Cerebellar cortex (tissue), 1 donor: ENCODE measurements around the gene SRPK2.
A peak's percentile ranks its signal among the peaks of the same experiment; 100 is the strongest.
"Not testable (repeated sequence)": the region's sequence is repeated elsewhere in the genome, so short reads cannot be mapped to it uniquely, and the experiment has no call there.

ENCODE experiments used
- DNase-seq: peaks from one replicate; pipeline ENCODE4 v3.0.0-alpha.2; 2015; ENCODE audit warnings: low spot score

SRPK2 gene

DNA sequence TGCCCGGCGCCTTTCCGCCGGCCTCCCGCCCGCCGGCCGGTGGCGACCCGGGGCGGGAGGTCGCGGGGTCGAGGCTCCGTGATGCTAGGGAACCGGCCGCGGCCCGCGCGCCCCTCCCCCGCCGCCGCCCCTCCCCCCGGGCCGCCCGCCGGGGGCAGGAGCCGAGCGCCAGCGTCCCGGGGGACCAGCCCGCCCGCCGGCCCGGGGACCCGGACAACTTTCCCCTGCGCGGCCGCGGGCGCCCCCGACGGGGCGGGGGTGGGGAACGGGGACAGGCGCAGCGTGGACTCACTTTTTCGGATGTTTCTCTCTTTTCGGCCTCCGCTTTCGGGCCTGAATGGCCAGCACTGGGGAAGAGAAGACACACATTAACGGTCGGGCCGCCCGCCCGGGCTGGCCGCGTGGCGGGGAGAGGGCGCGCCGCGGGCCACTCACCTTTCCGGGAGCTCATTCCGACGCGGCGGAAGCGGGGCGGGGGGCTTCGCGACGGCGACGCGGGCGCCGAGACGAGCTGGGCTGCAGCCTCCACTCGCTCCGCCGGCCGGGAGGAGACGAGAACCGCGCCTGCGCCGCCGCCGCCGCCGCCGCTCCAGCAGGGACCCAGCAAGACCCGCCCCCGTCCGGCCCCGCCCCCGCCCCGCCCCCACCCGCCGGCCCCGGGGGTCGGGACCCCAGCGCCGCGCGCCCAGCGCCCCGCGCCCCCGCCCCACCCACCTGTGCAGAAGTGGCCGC, at the start of gene SRPK2:
Gene SRPK2, minus strand, starts transcription at position 566 of the 732 bp plus-strand sequence.
- peak; percentile 64 for DNase-seq

- DNase-seq: no peak
Observed at GRCh38 chr7:105438254-105438653, 49.5 kb upstream of the SRPK2 start.

DNA sequence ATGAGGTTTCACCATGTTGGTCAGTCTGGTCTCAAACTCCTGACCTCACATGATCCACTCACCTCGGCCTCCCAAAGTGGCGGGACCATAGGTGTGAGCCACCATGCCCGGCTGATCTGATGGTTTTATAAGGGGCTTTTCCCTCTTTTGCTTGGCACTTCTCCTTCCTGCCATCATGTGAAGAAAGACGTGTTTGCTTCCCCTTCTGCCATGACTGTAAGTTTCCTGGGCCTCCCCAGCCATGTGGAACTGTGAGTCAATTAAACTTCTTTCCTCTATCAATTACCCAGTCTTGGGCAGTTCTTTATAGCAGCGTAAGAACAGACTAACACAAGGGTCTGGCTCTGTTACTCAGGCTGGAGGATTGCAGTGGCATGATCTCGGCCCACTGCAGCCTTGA, 48.6 kb upstream of the SRPK2 start:
- not testable (repeated sequence) for DNase-seq

GRCh38 chr7:105429746-105430612, 41.3 kb upstream of the SRPK2 start:
- DNase-seq: peak; percentile 71

DNA sequence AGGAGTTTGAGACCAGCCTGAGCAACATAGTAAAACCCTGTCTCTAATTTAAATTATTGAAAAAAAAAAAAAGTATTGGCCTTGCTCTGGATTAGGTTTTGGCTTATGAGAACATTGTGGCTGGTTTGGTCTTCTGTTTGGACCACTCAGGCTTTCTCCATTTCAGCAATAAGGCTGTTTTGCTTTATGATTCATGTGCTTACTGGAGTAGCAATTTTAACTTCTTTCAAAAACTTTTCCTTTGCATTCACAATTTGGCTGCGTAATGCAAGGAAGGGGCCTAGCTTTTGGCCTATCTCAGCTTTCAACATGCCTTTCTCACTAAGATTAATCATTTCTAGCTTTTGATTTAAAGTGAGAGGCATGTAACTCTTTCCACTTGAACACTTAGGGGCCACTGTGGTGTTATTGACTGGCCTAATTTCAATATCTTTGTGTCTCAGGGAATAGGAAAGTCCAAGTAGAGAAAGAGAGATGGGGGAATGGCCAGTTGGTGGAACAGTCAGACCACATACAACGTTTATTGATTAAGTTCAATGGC, 38.0 kb upstream of the SRPK2 start:
- DNase-seq: no peak

DNA sequence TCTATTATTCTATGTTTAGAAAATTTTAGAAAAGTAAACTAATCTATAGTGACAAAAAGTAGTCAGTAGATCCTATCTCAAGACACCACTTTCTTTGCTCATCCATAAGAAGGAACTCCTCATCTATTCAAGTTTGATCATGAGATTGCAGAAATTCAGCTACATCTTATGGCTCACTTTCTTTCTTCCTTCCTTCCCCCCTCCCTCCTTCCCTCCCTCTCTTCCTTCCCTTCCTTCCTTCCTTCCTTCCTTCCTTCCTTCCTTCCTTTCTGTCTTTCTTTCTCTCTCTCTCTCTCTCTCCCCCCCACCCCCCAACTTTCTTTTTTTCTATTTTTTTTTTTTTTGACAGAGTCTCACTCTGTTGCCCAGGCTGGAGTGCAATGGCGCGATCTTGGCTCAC, 35.3 kb upstream of the SRPK2 start:
- no peak for DNase-seq

- no peak for DNase-seq
Observed at GRCh38 chr7:105413887-105414437, 25.2 kb upstream of the SRPK2 start.

GRCh38 chr7:105410774-105411173, 22.1 kb upstream of the SRPK2 start:
- DNase-seq: not testable (repeated sequence)

DNA sequence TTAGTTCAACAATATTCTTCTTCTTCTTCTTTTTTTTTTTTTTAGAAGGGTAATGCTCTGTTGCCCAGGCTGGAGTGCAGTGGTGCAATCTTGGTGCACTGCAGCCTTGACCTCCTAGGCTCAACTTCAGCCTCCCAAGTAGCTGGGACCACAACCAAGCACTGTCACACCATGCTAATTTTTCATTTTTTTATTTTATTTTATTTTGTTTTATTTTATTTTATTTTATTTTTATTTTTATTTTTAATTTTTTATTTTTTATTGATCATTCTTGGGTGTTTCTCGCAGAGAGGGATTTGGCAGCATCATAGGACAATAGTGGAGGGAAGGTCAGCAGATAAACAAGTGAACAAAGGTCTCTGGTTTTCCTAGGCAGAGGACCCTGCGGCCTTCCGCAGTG, 21.1 kb upstream of the SRPK2 start:
- not testable (repeated sequence) for DNase-seq

DNA sequence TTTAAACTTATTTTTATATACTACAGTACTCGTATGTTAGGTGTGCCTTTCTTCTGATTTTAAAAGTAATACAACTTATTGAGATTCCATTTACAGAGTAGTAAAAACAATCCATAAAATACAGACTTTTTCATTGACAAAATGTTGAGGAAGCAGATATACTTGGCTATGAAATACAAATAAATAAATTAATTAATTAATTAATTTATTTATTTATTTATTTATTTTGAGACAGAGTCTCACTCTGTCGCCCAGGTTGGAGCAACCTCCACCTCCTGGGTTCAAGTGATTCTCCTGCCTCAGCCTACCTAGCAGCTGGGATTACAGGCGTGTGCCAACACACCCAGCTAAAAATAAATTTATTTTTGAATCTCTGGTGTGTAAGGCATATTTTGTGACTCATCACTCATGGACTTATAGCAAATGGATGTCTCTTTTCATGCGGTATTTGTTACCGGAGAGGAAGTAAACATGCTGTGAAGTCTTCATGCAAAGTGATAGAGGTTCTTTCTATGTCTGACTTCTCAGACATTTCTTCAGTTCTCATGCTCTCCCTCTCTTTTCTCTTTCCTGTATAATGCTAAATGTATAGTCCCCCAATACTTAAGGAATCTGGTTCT, 20.2 kb upstream of the SRPK2 start:
- DNase-seq: no peak

- DNase-seq: no peak
Observed at GRCh38 chr7:105403128-105403527, 14.4 kb upstream of the SRPK2 start.

DNA sequence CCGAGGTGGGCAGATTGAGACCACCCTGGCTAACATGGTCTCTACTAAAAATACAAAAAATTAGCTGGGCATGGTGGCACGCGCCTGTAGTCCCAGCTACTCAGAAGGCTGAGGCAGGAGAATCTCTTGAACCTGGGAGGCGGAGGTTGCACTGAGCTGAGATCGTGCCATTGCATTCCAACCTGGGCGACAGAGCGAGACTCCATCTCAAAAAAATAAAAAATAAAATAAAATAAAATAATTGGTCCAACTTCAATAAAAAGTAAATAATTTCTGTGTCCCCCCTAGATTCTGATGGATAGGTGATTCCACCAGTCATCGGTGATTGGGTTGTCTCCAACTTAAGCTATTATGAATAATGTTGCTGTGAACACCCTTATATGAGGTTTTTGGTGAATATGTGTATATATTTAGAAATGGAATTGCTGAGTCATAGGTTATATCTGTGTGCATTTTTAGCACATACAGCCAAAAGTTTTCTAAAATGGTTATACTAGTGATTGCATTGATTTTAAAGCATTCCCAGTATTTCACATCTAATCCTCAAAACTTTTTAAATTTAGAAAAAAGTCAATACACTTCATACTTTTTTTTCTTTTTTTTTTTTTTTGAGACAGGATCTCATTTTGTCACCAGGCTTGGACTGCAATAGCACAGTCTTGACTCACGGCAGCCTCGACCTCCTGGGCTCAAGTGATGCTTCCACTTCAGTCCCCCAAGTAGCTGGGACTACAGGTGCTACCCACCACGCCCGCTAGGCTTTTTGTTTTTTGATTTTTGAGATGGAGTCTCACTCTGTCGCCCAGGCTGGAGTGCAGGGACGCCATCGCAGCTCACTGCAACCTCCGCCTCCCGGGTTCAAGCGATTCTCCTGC, 13.7 kb upstream of the SRPK2 start:
- DNase-seq: no peak

GRCh38 chr7:105399043-105399725, 10.5 kb upstream of the SRPK2 start:
- peak; percentile 20 for DNase-seq

GRCh38 chr7:105396566-105396965, 7.8 kb upstream of the SRPK2 start:
- DNase-seq: no peak

GRCh38 chr7:105391429-105391828, 2.7 kb upstream of the SRPK2 start:
- no peak for DNase-seq

- no peak for DNase-seq
Observed at GRCh38 chr7:105389889-105390288, 1.2 kb upstream of the SRPK2 start.

DNA sequence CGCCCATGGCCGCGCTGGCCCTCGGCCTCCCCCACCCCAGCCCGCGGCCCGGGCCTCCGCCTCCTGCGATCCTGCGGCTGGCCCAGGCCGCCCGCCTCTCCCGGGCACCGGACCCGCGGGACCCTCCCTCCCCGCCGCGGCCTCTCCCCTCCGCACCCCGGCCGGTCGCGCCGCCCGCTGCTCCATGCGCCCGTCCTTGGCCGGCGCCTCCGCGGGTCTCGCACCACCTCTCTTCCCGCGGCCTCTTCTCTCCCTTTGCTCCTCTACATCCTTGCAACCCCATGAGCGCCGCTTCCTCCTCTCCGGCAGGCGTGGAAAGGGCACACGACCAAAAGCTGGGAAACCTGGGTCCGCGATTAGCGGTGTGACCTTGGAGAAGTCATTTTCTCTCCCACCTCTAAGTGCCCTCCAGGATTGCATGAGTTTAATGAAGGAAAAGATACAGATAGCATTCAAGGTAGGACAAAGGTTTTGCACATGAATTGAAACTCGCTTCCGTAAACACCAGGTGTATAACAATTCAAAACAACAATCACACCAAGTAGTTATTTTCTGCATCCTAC, 448 bp upstream of the SRPK2 start:
- peak; percentile 58 for DNase-seq

DNA sequence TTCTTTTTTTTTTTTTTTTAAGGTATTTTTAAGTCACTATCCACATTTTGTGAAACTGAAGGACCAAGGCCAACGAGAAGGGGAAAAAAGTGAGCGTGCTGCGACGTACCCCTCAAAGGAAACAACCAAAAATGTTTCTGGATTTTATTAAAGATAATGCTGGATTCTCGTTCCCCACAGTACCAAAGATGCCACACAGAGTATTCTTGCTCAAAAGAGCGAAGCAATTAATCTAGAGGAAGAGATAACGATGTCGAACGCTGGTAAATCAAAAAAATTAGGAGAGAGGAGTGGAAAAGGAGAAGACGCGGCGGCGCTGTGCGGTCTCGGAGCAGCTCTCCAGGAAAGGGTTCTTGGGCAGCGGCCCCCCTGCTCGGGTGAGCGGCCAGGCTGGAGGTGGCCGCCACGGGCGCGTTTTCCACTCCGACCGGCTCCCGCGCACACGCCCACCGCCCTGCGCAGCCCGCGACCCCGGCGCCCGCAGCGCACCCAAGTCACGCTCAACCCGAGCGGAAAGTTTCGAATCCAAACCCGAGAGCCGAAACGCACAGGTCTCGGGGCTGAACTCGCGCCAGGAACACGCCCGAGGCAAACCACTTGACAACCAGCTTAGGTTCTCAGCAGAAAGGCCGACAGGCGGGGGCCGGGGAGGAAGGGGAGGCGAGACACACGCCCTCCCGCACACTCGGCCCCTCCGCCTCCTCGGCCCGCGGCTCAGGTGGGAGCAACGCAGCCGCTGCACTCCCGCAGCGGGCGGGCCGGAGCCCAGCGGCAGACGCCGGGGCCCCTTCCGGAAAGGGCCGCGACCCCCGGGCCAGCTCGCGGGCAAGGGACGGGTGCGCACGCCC, 989 bp downstream of the SRPK2 start:
- peak; percentile 52 for DNase-seq

DNA sequence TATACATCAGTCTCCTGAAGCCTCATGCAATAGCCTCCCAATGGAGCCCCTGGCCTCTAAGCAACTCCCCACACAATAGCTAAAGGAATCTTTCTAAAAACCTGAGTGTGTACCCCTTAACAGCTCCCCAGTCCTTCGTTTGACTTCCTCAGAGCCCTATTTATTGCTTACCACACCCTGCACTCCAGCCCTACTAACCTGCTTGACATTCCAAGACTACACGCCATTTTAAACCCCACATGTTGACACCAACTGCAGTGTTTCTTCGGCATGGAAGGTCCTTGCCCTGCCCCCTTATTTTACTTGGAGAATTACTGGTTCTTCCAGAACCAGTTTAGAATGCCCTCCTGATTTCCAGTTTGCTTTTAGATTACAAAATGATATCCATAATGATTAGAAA, 10.8 kb downstream of the SRPK2 start:
- DNase-seq: no peak
